Measurements from ENCODE around the gene TCN1.

TCN1 gene

DNA sequence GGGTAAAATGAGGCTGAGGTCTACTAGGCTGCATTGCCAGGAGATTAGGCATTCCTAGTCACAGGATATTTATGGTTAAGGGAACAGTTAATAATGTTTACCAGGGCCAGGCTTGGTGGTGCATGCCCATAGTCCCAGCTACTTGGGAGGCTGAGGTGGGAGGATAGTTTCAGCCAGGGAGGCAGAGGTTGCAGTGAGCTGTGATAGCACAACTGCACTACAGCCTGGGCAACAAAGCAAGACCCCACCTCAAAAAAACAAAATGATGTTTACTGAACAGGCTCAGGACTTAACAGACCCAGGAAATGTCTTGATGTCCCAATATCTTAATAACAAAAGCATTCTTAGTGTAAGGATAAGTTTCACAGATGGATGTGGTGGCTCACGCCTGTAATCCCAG is 52.9 kb downstream of the TCN1 start:
- no peak overlapping the region for H3K4me3 ChIP-seq (ENCODE audit: low read length)
- peaks cover 6% of the 10 kb centered on the region for H3K36me3 ChIP-seq (ENCODE audit: insufficient read depth, low read length)
- no peak overlapping the region for H2AFZ ChIP-seq (ENCODE audit: low read depth, low read length)

DNA sequence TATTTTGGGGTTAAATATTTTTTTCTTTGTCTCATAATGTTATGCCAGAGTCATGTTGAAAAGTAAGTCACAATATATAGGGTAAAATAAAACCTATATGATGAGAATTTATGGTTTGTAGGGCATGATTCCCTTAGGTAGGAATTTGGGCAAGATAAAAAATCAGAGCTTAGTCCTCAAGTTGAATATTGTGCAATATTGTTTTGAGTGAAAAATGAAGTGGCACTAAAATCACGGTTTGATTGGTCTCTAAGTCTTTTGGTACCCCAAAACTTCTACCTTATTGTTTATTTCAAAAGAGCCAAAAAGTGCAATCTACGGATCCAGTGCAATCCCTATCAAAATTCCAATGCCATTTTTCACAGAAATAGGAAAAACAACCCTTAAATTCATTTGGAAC is 54.1 kb downstream of the TCN1 start:
- Histone ChIP-seq H3K27me3 (ENCODE audit: insufficient read depth, low read length) (peaks cover 6% of the 10 kb centered on the region), H2AFZ (ENCODE audit: low read depth, low read length) (no peak overlapping the region), H3K9me3 (ENCODE audit: low read length) (no peaks in the 10 kb centered on the region), H3K4me3 (ENCODE audit: low read length) (no peak overlapping the region), H3K4me1 (ENCODE audit: insufficient read depth, low read length) (peaks cover 6% of the 10 kb centered on the region), H3K36me3 (ENCODE audit: insufficient read depth, low read length) (peaks cover 11% of the 10 kb centered on the region)

More for the DNA sequence above, 52.9 kb downstream of the TCN1 start:
- no peaks in the 10 kb centered on the region for H3K9me3 ChIP-seq (ENCODE audit: low read length)
- H3K4me1 ChIP-seq (ENCODE audit: insufficient read depth, low read length) = peaks cover 6% of the 10 kb centered on the region
- H3K27me3 ChIP-seq (ENCODE audit: insufficient read depth, low read length) = peaks cover 6% of the 10 kb centered on the region

- H3K4me1 ChIP-seq (ENCODE audit: insufficient read depth, low read length) = peaks cover 6% of the 10 kb centered on the region
- H3K27me3 ChIP-seq (ENCODE audit: insufficient read depth, low read length) = no peaks in the 10 kb centered on the region
- no peaks in the 10 kb centered on the region for H3K9me3 ChIP-seq (ENCODE audit: low read length)
- peak overlapping the region; percentile 98 for H2AFZ ChIP-seq (ENCODE audit: low read depth, low read length)
- H3K36me3 ChIP-seq (ENCODE audit: insufficient read depth, low read length) = peaks cover 23% of the 10 kb centered on the region
- H3K4me3 ChIP-seq (ENCODE audit: low read length) = peak overlapping the region; percentile 77
Measured at GRCh38 chr11:59810911-59811259, 55.4 kb downstream of the TCN1 start.

DNA sequence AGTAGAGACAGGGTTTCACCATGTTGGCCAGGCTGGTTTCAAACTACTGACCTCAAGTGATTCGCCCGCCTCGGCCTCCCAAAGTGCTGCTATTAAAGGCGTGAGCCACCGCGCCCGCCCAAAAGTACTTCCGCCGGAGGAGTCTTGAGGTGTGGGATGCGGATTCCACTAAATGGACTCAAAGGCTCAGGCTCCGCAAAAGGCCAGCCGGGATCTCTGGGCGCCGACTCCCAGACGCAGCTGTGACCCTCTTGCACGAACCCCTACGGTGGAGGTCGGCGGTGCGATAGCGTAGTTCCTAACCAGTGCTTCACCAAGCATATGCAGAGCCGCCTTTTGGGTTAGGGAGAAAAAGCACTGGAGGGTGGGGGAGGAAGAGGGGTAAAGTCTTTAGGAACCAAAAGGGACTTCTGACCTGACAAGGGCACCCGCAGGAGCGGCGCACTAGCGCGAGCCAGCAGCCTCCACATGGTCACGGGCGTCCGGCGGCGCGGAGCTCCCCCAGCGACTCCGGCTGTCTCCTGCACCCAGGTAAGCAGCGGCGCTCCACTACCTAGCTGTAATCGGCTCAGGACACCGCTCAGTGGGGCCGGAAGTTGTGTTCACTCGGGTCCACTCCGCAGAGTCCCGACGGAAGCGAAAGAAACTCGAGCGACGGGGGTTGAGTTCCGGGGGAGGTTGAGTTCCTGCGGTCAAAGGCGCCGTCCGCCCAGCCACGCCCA is 55.9 kb downstream of the TCN1 start, which contains the start of gene MRPL16:
Gene MRPL16, minus strand, starts transcription at position 590 of the 722 bp plus-strand sequence. Its CDS starts 120 bp downstream, at position 470.
- H3K27me3 ChIP-seq (ENCODE audit: insufficient read depth, low read length) = no peaks in the 10 kb centered on the region
- peak within 1 kb of the TSS; percentile 98 for H2AFZ ChIP-seq (ENCODE audit: low read depth, low read length)
- H3K9me3 ChIP-seq (ENCODE audit: low read length) = no peaks in the 10 kb centered on the region
- H3K36me3 ChIP-seq (ENCODE audit: insufficient read depth, low read length) = peaks cover 28% of the 10 kb centered on the region
- peak within 1 kb of the TSS; percentile 77 for H3K4me3 ChIP-seq (ENCODE audit: low read length)
- H3K4me1 ChIP-seq (ENCODE audit: insufficient read depth, low read length) = peaks cover 6% of the 10 kb centered on the region

DNA sequence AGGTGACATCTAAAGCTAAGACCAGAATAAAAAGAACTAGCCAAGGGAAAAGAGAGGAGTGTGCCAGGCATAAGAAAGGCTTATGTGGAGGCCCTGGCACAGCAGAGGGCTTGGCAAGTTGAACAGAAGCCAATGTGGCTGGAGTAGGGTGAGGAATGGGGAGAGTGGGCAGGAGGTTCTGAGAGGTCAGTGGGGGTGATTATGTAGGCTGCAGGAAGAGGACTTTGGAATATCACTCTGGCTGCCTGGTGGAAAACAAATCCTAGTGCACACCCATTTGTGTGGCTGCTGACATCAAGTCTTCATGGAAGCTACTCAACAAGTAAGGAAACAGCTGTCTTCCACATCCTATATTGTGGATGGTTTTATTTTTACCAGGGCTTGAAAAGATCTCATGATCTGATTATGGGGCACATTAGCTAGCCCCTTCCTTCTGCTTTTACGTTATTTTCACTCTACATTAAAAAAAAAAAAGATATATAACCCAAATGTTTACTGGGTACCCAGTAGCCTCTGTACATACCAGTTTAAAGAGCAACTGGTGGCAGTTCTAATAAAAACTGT is 59.2 kb downstream of the TCN1 start:
- Histone ChIP-seq H3K36me3 (ENCODE audit: insufficient read depth, low read length) (peaks cover 28% of the 10 kb centered on the region), H3K9me3 (ENCODE audit: low read length) (no peaks in the 10 kb centered on the region), H3K4me1 (ENCODE audit: insufficient read depth, low read length) (peaks cover 6% of the 10 kb centered on the region), H3K4me3 (ENCODE audit: low read length) (no peak overlapping the region), H3K27me3 (ENCODE audit: insufficient read depth, low read length) (no peaks in the 10 kb centered on the region), H2AFZ (ENCODE audit: low read depth, low read length) (no peak overlapping the region)

DNA sequence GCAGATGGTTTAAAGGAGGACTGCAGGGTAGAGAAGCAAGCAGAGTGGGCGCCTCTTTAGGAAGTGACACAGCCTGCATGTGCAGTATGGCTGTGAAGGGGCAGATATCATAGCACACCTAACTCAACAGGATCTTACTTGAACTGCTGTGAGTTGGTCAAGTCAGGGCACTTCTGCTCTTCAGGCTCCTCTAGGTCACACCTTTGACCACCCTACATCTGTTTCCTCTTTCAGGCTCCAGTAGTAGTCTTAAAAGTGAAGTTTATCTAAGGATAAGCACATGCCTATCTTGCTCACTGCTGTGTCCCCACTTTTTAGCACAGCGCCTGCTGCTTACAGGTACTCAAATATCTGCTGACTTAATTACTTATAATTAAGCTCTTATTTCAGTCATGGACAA is 62.2 kb downstream of the TCN1 start:
- H3K27me3 ChIP-seq (ENCODE audit: insufficient read depth, low read length) = no peaks in the 10 kb centered on the region
- H3K36me3 ChIP-seq (ENCODE audit: insufficient read depth, low read length) = peaks cover 26% of the 10 kb centered on the region
- no peak overlapping the region for H3K4me3 ChIP-seq (ENCODE audit: low read length)
- no peak overlapping the region for H2AFZ ChIP-seq (ENCODE audit: low read depth, low read length)
- H3K9me3 ChIP-seq (ENCODE audit: low read length) = no peaks in the 10 kb centered on the region
- H3K4me1 ChIP-seq (ENCODE audit: insufficient read depth, low read length) = no peaks in the 10 kb centered on the region

All from neuron (in vitro differentiated cells).